ENCODE measurements around the gene AP1M2.

The AP1M2 gene

GRCh38 chr19:10631874-10632273 is 44.8 kb upstream of the AP1M2 start (continued):
- no peak for TF ChIP-seq CREB5 (CRISPR knock-in tag; IDR thresholded peaks at IDR 0.05; ENCODE audit: low read depth)
- TF ChIP-seq ZFP30 (CRISPR knock-in tag; IDR thresholded peaks at IDR 0.05), result no peak
- TF ChIP-seq ARNTL (CRISPR knock-in tag; IDR thresholded peaks at IDR 0.05; ENCODE audit: borderline replicate concordance, low read depth), result no peak
- no peak for TF ChIP-seq GLIS3 (CRISPR knock-in tag; IDR thresholded peaks at IDR 0.05)
- no peak for TF ChIP-seq ZC3H10 (CRISPR knock-in tag; IDR thresholded peaks at IDR 0.05)
- TF ChIP-seq ESRRG (CRISPR knock-in tag; IDR thresholded peaks at IDR 0.05), result no peak

GRCh38 chr19:10625762-10626138 is 38.6 kb upstream of the AP1M2 start:
- peak; percentile 28 for ATAC-seq
- TF ChIP-seq BACH2 (CRISPR knock-in tag; IDR thresholded peaks at IDR 0.05; ENCODE audit: borderline replicate concordance) (no peak), SNAI2 (CRISPR knock-in tag; IDR thresholded peaks at IDR 0.05) (no peak), CREB5 (CRISPR knock-in tag; IDR thresholded peaks at IDR 0.05; ENCODE audit: low read depth) (no peak), ZFP3 (CRISPR knock-in tag; IDR thresholded peaks at IDR 0.05) (no peak), ZNF70 (CRISPR knock-in tag; IDR thresholded peaks at IDR 0.05) (no peak), ZNF8 (CRISPR knock-in tag; IDR thresholded peaks at IDR 0.05) (no peak), TOX (CRISPR knock-in tag; IDR thresholded peaks at IDR 0.05; ENCODE audit: borderline replicate concordance) (no peak), PPARA (CRISPR knock-in tag; IDR thresholded peaks at IDR 0.05; ENCODE audit: borderline replicate concordance) (no peak), POU6F1 (CRISPR knock-in tag; IDR thresholded peaks at IDR 0.05; ENCODE audit: borderline replicate concordance, low read depth) (no peak), ZNF565 (CRISPR knock-in tag; conservative IDR thresholded peaks at IDR 0.05; ENCODE audit: low read depth) (no peak), ARNTL (CRISPR knock-in tag; IDR thresholded peaks at IDR 0.05; ENCODE audit: borderline replicate concordance, low read depth) (no peak), TCF4 (CRISPR knock-in tag; IDR thresholded peaks at IDR 0.05; ENCODE audit: borderline replicate concordance) (no peak), ISL1 (CRISPR knock-in tag; IDR thresholded peaks at IDR 0.05) (no peak), ZC3H10 (CRISPR knock-in tag; IDR thresholded peaks at IDR 0.05) (no peak), OSR1 (CRISPR knock-in tag; IDR thresholded peaks at IDR 0.05) (no peak), RARB (CRISPR knock-in tag; IDR thresholded peaks at IDR 0.05) (no peak), PATZ1 (CRISPR knock-in tag; IDR thresholded peaks at IDR 0.05; ENCODE audit: borderline replicate concordance) (no peak), ESRRG (CRISPR knock-in tag; IDR thresholded peaks at IDR 0.05) (no peak), CSDC2 (CRISPR knock-in tag; IDR thresholded peaks at IDR 0.05) (no peak), GLIS3 (CRISPR knock-in tag; IDR thresholded peaks at IDR 0.05) (no peak)

- TF ChIP-seq ZFP3 (CRISPR knock-in tag; IDR thresholded peaks at IDR 0.05), result no peak
- no peak for TF ChIP-seq ZNF70 (CRISPR knock-in tag; IDR thresholded peaks at IDR 0.05)
- TF ChIP-seq GLIS3 (CRISPR knock-in tag; IDR thresholded peaks at IDR 0.05), result no peak
- TF ChIP-seq PATZ1 (CRISPR knock-in tag; IDR thresholded peaks at IDR 0.05; ENCODE audit: borderline replicate concordance), result no peak; the same call in 1 of the 2 replicates
- no peak for TF ChIP-seq TSHZ2 (CRISPR knock-in tag; IDR thresholded peaks at IDR 0.05)
- no peak for TF ChIP-seq TCF4 (CRISPR knock-in tag; IDR thresholded peaks at IDR 0.05; ENCODE audit: borderline replicate concordance)
- no peak for TF ChIP-seq TOX (CRISPR knock-in tag; IDR thresholded peaks at IDR 0.05; ENCODE audit: borderline replicate concordance)
- TF ChIP-seq ARNTL (CRISPR knock-in tag; IDR thresholded peaks at IDR 0.05; ENCODE audit: borderline replicate concordance, low read depth), result no peak
- TF ChIP-seq OSR1 (CRISPR knock-in tag; IDR thresholded peaks at IDR 0.05), result no peak
- ATAC-seq, result peak; percentile 99
These were observed 38.1 kb upstream of the AP1M2 start, which contains the start of gene SLC44A2 for GRCh38 chr19:10625003-10625761. SLC44A2 (plus strand) TSS chr19:10625553; CDS start chr19:10625634, 81 bp downstream.

Measured in SK-N-SH treated with all-trans-retinoic acid at 6 μM for 48 hours (cell line).